ENCODE measurements around the gene RAB11FIP4. TPM values are rescaled to one million over a fixed set of nuclear protein-coding genes. Genes with fewer than 3 reads are reported as not detected.

RAB11FIP4 gene
- total and polyA plus RNA-seq, 9 donors, result 1.8 to 16.5 (median 6.4) TPM

DNA sequence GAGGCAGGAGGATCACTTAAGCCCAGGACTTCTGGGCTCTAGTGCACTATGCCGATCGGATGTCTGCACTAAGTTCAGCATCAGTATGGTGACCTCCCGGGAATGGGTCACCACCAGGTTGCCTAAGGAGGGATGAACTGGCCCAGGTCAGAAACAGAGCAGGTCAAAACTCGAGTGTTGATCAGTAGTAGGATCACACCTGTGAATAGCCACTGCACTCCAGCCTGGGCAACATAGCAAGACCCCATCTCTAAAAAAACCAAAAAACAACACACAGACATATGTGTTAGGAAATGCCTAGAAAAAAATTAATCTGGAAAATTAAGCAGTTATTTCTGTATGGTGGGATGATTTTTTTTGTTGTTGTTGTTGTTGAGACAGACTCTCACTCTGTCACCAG is 127.0 kb downstream of the RAB11FIP4 start:
- DNase-seq, result no peak
- no peaks in the 10 kb centered on the region for H3K9me3 ChIP-seq
- H3K27ac ChIP-seq, result no peak overlapping the region
- TF ChIP-seq, protein P1, sequence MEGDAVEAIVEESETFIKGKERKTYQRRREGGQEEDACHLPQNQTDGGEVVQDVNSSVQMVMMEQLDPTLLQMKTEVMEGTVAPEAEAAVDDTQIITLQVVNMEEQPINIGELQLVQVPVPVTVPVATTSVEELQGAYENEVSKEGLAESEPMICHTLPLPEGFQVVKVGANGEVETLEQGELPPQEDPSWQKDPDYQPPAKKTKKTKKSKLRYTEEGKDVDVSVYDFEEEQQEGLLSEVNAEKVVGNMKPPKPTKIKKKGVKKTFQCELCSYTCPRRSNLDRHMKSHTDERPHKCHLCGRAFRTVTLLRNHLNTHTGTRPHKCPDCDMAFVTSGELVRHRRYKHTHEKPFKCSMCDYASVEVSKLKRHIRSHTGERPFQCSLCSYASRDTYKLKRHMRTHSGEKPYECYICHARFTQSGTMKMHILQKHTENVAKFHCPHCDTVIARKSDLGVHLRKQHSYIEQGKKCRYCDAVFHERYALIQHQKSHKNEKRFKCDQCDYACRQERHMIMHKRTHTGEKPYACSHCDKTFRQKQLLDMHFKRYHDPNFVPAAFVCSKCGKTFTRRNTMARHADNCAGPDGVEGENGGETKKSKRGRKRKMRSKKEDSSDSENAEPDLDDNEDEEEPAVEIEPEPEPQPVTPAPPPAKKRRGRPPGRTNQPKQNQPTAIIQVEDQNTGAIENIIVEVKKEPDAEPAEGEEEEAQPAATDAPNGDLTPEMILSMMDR (IDR thresholded peaks at IDR 0.05), result no peak
- TF ChIP-seq POLR2A (IDR thresholded peaks at IDR 0.05) (no peak), EP300 (IDR thresholded peaks at IDR 0.05) (no peak)
- WGBS, 3 donors, result 86 to 92% (median 92%) methylated on average over 4 of the region's 4 CpGs
- H3K36me3 ChIP-seq, result no peaks in the 10 kb centered on the region
- no peaks in the 10 kb centered on the region for H3K4me1 ChIP-seq (ENCODE audit: insufficient read depth)
- no peak overlapping the region for H3K4me3 ChIP-seq
- no peaks in the 10 kb centered on the region for H3K27me3 ChIP-seq
- intact Hi-C loops (cut with DNase I), result no loop called here

DNA sequence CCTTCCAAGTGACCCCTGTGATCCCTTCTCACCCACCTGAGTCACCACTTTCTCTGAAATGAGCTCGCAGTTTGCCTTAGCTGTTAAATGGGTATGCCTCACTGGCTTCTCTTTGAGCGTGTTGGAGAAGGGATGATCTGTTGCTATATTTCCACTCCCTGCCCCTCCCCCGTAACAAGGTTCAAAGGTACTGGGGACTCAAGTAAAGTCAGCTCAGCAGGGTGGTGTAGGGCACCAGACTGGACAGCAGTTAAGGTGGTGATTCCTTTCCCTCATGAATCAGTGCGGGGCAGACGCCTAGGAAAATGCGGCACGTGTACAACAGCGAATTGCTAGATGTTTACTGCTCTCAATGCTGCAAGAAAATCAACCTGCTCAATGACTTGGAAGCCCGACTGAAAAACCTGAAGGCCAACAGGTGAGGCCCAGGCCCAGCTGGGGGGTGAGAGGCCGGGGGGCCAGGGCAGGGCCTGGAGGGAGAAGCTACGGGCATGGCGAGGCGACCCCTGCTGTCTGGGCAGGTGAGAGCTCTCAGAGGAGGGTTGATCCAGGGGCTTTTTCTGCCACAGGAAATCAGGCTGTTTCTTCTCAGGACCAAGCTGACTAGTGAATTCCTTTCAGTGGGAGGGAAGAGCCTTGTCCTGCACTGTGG is 130.3 kb downstream of the RAB11FIP4 start:
- no peaks in the 10 kb centered on the region for H3K27me3 ChIP-seq
- no peak for DNase-seq
- no peaks in the 10 kb centered on the region for H3K4me1 ChIP-seq (ENCODE audit: insufficient read depth)
- TF ChIP-seq, protein P1 (IDR thresholded peaks at IDR 0.05), result no peak
- TF ChIP-seq POLR2A (IDR thresholded peaks at IDR 0.05), result no peak
- intact Hi-C loops (cut with DNase I), result loop anchor here in 2 of 4 donors (10.0 kb wide), 1 partner anchor 87 kb away; no protein-coding TSS in a partner anchor
- no peaks in the 10 kb centered on the region for H3K9me3 ChIP-seq
- no peak overlapping the region for H3K4me3 ChIP-seq
- no peak overlapping the region for H3K27ac ChIP-seq
- no peaks in the 10 kb centered on the region for H3K36me3 ChIP-seq
- 91 to 94% (median 92%) methylated on average over 13 of the region's 13 CpGs for WGBS, 3 donors

DNA sequence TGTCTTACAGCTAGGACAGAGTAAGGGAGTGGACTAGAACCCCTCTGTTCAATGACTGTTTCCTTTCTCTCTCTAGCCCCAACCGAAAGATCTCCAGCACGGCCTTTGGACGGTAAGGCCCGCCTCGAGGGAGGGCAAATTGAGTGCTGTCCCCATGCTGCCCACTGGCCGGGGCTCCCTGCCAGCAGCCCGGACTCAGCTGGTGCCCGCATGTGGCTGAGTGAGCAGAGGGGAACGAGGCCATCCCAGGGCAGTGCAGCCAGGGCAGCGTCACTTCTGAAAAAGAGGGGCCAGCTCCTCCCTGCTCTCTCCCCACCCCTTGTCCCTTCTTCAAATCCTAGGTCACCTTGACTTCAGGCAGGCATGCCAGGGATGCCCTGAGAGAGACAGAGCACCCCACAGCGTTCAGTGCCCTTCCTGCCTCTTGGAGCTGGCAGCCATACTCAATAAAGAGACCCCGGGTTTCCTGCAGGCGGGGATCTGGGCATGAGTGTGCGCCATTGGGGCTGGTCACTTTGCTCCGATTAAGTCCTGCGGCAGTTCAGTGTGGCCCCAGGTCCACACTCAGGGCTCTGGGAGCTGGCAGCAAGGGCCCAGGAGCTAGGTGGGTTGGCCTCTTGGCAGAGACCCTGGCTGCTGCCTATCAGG is 130.9 kb downstream of the RAB11FIP4 start:
- no peaks in the 10 kb centered on the region for H3K9me3 ChIP-seq
- intact Hi-C loops (cut with DNase I), result loop anchor here in 2 of 4 donors (10.0 kb wide), 1 partner anchor 88 kb away; no protein-coding TSS in a partner anchor
- H3K4me3 ChIP-seq, result no peak overlapping the region
- no peaks in the 10 kb centered on the region for H3K27me3 ChIP-seq
- H3K36me3 ChIP-seq, result no peaks in the 10 kb centered on the region
- WGBS, 3 donors, result 88 to 93% (median 90%) methylated on average over 15 to 16 of the region's 16 CpGs
- no peak for TF ChIP-seq POLR2A (IDR thresholded peaks at IDR 0.05)
- TF ChIP-seq, protein P1 (IDR thresholded peaks at IDR 0.05), result no peak
- TF ChIP-seq EP300 (IDR thresholded peaks at IDR 0.05), result no peak
- no peak for DNase-seq
- H3K4me1 ChIP-seq (ENCODE audit: insufficient read depth), result no peaks in the 10 kb centered on the region
- no peak overlapping the region for H3K27ac ChIP-seq

DNA sequence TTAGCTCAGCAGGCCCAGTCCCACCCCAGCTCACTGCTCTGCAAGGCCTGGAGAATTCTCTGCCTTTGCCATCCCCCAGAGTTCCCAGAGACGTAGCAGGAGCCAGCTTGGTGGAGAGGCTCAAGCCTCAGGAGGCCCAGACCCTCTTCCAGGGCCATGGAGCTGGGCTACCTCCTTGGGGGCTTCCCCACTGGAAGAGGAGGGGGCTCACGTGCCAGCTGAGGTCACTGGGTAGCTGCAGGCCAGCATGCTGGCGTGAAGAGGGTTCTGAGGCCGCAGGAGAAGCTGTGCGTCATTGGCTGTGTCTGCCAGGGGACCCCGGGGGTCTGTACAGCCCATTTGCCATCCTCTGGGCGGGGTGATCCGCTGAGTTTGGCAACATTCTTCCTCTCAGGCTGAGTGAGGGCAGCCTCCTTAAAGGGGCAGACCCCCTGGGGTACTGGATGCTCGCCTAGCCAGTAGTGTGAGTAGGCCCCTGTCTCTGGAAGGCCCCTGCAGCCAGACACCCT is 131.6 kb downstream of the RAB11FIP4 start:
- no peak for DNase-seq
- intact Hi-C loops (cut with DNase I), result loop anchor here in 2 of 4 donors (10.0 kb wide), 1 partner anchor 88 kb away; no protein-coding TSS in a partner anchor
- H3K9me3 ChIP-seq, result no peaks in the 10 kb centered on the region
- H3K27ac ChIP-seq, result no peak overlapping the region
- H3K4me1 ChIP-seq (ENCODE audit: insufficient read depth), result no peaks in the 10 kb centered on the region
- 87 to 96% (median 90%) methylated on average over 9 of the region's 9 CpGs for WGBS, 3 donors
- no peak for TF ChIP-seq EP300 (IDR thresholded peaks at IDR 0.05)
- no peak for TF ChIP-seq POLR2A (IDR thresholded peaks at IDR 0.05)
- TF ChIP-seq, protein P1 (IDR thresholded peaks at IDR 0.05), result no peak
- no peaks in the 10 kb centered on the region for H3K36me3 ChIP-seq
- no peak overlapping the region for H3K4me3 ChIP-seq
- H3K27me3 ChIP-seq, result no peaks in the 10 kb centered on the region
